Liver (tissue), 9 donors: Measurements from ENCODE around the gene KCNK3. TPM values are rescaled to one million over a fixed set of nuclear protein-coding genes. Genes with fewer than 3 reads are reported as not detected.
A peak's percentile ranks its signal among the peaks of the same experiment; 100 is the strongest.

Experiments
- DNase-seq: peaks from one replicate; pipeline ENCODE4 v3.0.0-alpha.2; 2017; ENCODE audit warnings: low spot score
- H3K27ac ChIP-seq, 2 donors: one replicate each; pipeline ENCODE4 v1.7.0; 2013; ENCODE audit warnings: inconsistent platforms in 2 of 2, low read length in 2 of 2, control low read depth in 1 of 2, low read depth in 1 of 2, mild to moderate bottlenecking in 1 of 2
- H3K27me3 ChIP-seq, 4 donors: one replicate each; pipeline versions ENCODE4 v1.6.1 to v1.7.0; 2013; ENCODE audit warnings: low read length in 3 of 4, inconsistent platforms in 1 of 4, mild to moderate bottlenecking in 1 of 4, moderate library complexity in 1 of 4; ENCODE audit not compliant: control insufficient read depth in 4 of 4, insufficient read depth in 4 of 4
- H3K36me3 ChIP-seq, 4 donors: one replicate each; pipeline versions ENCODE4 v1.6.1 to v1.7.0; 2013; ENCODE audit warnings: low read length in 3 of 4, mild to moderate bottlenecking in 3 of 4, low read depth in 1 of 4, moderate library complexity in 1 of 4; ENCODE audit not compliant: control insufficient read depth in 4 of 4, insufficient read depth in 3 of 4
- H3K4me1 ChIP-seq, 4 donors: one replicate each; pipeline versions ENCODE4 v1.6.1 to v1.7.0; 2013; ENCODE audit warnings: low read length in 3 of 4, mild to moderate bottlenecking in 3 of 4, moderate library complexity in 1 of 4; ENCODE audit not compliant: control insufficient read depth in 4 of 4, insufficient read depth in 4 of 4
- H3K4me3 ChIP-seq, 3 donors: one replicate each; pipeline versions ENCODE4 v1.6.1 to v1.7.0; 2013; ENCODE audit warnings: low read length in 3 of 3, control low read depth in 1 of 3, low read depth in 1 of 3, mild to moderate bottlenecking in 1 of 3
- H3K9ac ChIP-seq, 2 donors: one replicate each; pipeline ENCODE4 v1.7.0; 2013; ENCODE audit warnings: low read length in 2 of 2, mild to moderate bottlenecking in 2 of 2, moderate library complexity in 2 of 2, control low read depth in 1 of 2, low read depth in 1 of 2
- H3K9me3 ChIP-seq, 4 donors: one replicate each; pipeline versions ENCODE4 v1.6.1 to v1.7.0; 2013; ENCODE audit warnings: low read length in 3 of 4; ENCODE audit not compliant: control insufficient read depth in 4 of 4
- ATF3 ChIP-seq: IDR thresholded peaks from 2 replicates; pipeline ENCODE4 v1.6.1; 2016; ENCODE audit warnings: antibody characterized with exemption
- CTCF ChIP-seq: fragments of 150-350 bp; IDR thresholded peaks from 2 replicates; pipeline ENCODE4 v1.5.1; 2017; ENCODE audit warnings: improper control_type of control experiment, low read depth, low read length; ENCODE audit not compliant: missing input control
- EGR1 ChIP-seq, 2 donors: IDR thresholded peaks; 2 replicates each; pipeline ENCODE4 v1.6.1; 2016 to 2018; ENCODE audit warnings: antibody characterized with exemption in 2 of 2, low read depth in 2 of 2
- FOXA1 ChIP-seq: IDR thresholded peaks from 2 replicates; pipeline ENCODE4 v1.6.1; 2016; ENCODE audit warnings: antibody characterized with exemption
- FOXA2 ChIP-seq: IDR thresholded peaks from 2 replicates; pipeline ENCODE4 v1.6.1; 2016; ENCODE audit warnings: antibody characterized with exemption
- HNF4A ChIP-seq, 2 donors: conservative IDR thresholded peaks; 2 replicates each; pipeline ENCODE4 v1.6.1; 2016; ENCODE audit warnings: antibody characterized with exemption in 2 of 2, mild to moderate bottlenecking in 2 of 2
- MAX ChIP-seq: IDR thresholded peaks from 2 replicates; pipeline ENCODE4 v1.6.1; 2016; ENCODE audit warnings: antibody characterized with exemption
- NR2F2 ChIP-seq: IDR thresholded peaks from 2 replicates; pipeline ENCODE4 v1.6.1; 2016; ENCODE audit warnings: antibody characterized with exemption
- REST ChIP-seq: IDR thresholded peaks from 2 replicates; pipeline ENCODE4 v1.6.1; 2016; ENCODE audit warnings: antibody characterized with exemption, mild to moderate bottlenecking
- RXRA ChIP-seq, 2 donors: IDR thresholded peaks; 2 replicates each; pipeline ENCODE4 v1.6.1; 2017 to 2018; ENCODE audit warnings: antibody characterized with exemption in 2 of 2, mild to moderate bottlenecking in 1 of 2
- SP1 ChIP-seq: IDR thresholded peaks from 2 replicates; pipeline ENCODE4 v1.6.1; 2018; ENCODE audit warnings: antibody characterized with exemption, mild to moderate bottlenecking
- ZBTB33 ChIP-seq: IDR thresholded peaks from 2 replicates; pipeline ENCODE4 v1.6.1; 2016; ENCODE audit warnings: antibody characterized with exemption
- WGBS: extraction: QIAGEN DNeasy Blood & Tissue Kit; methylation state at CpG from one replicate; pipeline ENCODE4 v1.1.7; 2013; 5-methylcytosine and 5-hydroxymethylcytosine counted together
- polyA plus RNA-seq, 2 donors: library from polyadenylated mRNA; stranded (reverse) in 1 of 2; unstranded in 1 of 2; fragments of 200-250 nt in 1 of 2; fragments of >200 nt in 1 of 2; fragmentation: Nextera tagmentation in 1 of 2; extraction: Ambion mirVana in 1 of 2; gene quantifications; one replicate each; pipeline versions ENCODE4 v1.2.1 to v1.2.3, GENCODE V29; 2013 to 2015
- total RNA-seq, 2 donors: library from RNA; depleted of rRNA; stranded (reverse); fragments of >200 nt; gene quantifications; one replicate each; pipeline ENCODE4 v1.2.3, GENCODE V29; 2014
- donor health status: healthy.
- donor health status: healthy.
- donor health status: healthy.
- donor health status: healthy.
- donor health status: healthy.

Gene KCNK3
- total and polyA plus RNA-seq, 4 donors, result 0.78 to 6.6 (median 2.6) TPM; not detected in 1

- TF ChIP-seq REST, result no peak
- peak; percentile 99 to 100 for TF ChIP-seq RXRA (IDR thresholded peaks at IDR 0.05)
- TF ChIP-seq FOXA2, result peak; percentile 98
- peak; percentile 96 for TF ChIP-seq FOXA1
- peak; percentile 95 for TF ChIP-seq SP1
- peak in 1 of 2 donors; percentile 83 for TF ChIP-seq EGR1 (IDR thresholded peaks at IDR 0.05; ENCODE audit: low read depth in 2 of 2)
- peak; percentile 99 for TF ChIP-seq NR2F2
These were observed 79.8 kb downstream of the KCNK3 start (continued) for GRCh38 chr2:26772064-26773001.

GRCh38 chr2:26776195-26776800, 83.8 kb downstream of the KCNK3 start:
- Histone ChIP-seq H3K9ac (no peak overlapping the region), H3K4me1 (peaks cover 12 to 19% (median 16%) of the 10 kb centered on the region in 4 donors), H3K4me3 (no peak overlapping the region), H3K27ac (no peak overlapping the region), H3K36me3 (peaks cover 10 to 47% (median 31%) of the 10 kb centered on the region in 4 donors), H3K27me3 (no peaks in the 10 kb centered on the region), H3K9me3 (no peaks in the 10 kb centered on the region)
- 93% methylated on average over 5 of the region's 5 CpGs for WGBS
- DNase-seq, result no peak
- no peak for TF ChIP-seq SP1
- TF ChIP-seq CTCF, result no peak

- Histone ChIP-seq H3K36me3 (peaks cover 10 to 47% (median 31%) of the 10 kb centered on the region in 4 donors), H3K9ac (no peak overlapping the region), H3K4me1 (peaks cover 0 to under 1% (median 0%) of the 10 kb centered on the region in 4 donors), H3K27me3 (no peaks in the 10 kb centered on the region), H3K27ac (no peak overlapping the region), H3K9me3 (no peaks in the 10 kb centered on the region), H3K4me3 (no peak overlapping the region)
- DNase-seq, result no peak
- TF ChIP-seq SP1, result no peak
- TF ChIP-seq ZBTB33, result no peak
- TF ChIP-seq MAX, result no peak
- TF ChIP-seq HNF4A (conservative IDR thresholded peaks at IDR 0.05), result no peak
- TF ChIP-seq ATF3, result no peak
- WGBS, result 97% methylated on average over 18 of the region's 18 CpGs
These were observed 85.6 kb downstream of the KCNK3 start for GRCh38 chr2:26778098-26778497.
